Testis (tissue), 2 donors: Measurements from ENCODE around the gene STAC3.

Source experiments
- POLR2A ChIP-seq: fragments of 450-650 bp; IDR thresholded peaks from one replicate; pipeline ENCODE4 v1.6.1; 2017; ENCODE audit warnings: antibody characterized with exemption, mild to moderate bottlenecking, moderate library complexity
- TF ChIP-seq, protein P1 (sequence below), 3 experiments: fragments of 450-650 bp in 2 of 3; fragments of 200-600 bp in 1 of 3; sonication (generic) in 1 of 3; IDR thresholded peaks; one replicate each; pipeline ENCODE4 v1.5.1; 2016 to 2019; ENCODE audit warnings: antibody characterized with exemption in 3 of 3, mild to moderate bottlenecking in 2 of 3, moderate library complexity in 1 of 3

DNA sequence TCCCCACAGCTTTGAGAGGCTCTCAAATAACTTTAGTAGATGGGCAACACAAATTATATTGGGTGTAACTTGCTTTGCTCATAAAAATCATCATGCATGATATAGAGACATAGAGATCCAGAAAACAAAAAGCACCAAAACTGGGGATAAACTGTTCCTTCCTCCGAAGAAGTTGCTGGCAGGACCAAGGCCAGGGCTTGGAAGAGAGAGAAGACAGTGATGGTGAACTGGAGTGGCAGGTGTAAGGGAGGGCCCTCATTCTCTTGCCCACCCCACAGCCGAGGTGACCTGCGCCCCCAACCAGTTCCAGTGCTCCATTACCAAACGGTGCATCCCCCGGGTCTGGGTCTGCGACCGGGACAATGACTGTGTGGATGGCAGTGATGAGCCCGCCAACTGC lies 49.8 kb downstream of the STAC3 start:
- TF ChIP-seq, protein P1, sequence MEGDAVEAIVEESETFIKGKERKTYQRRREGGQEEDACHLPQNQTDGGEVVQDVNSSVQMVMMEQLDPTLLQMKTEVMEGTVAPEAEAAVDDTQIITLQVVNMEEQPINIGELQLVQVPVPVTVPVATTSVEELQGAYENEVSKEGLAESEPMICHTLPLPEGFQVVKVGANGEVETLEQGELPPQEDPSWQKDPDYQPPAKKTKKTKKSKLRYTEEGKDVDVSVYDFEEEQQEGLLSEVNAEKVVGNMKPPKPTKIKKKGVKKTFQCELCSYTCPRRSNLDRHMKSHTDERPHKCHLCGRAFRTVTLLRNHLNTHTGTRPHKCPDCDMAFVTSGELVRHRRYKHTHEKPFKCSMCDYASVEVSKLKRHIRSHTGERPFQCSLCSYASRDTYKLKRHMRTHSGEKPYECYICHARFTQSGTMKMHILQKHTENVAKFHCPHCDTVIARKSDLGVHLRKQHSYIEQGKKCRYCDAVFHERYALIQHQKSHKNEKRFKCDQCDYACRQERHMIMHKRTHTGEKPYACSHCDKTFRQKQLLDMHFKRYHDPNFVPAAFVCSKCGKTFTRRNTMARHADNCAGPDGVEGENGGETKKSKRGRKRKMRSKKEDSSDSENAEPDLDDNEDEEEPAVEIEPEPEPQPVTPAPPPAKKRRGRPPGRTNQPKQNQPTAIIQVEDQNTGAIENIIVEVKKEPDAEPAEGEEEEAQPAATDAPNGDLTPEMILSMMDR (IDR thresholded peaks at IDR 0.05), result no peak
- TF ChIP-seq POLR2A, result no peak
